22Rv1 (cell line): ENCODE measurements around the gene RARRES2.

Source experiments
- ZFX ChIP-seq: fragments of 450-650 bp; IDR thresholded peaks from 2 replicates; pipeline ENCODE4 v1.6.1; 2017; ENCODE audit warnings: antibody characterized with exemption, borderline replicate concordance
- TF ChIP-seq, protein P1 (sequence below): fragments of 450-650 bp; IDR thresholded peaks from 2 replicates; pipeline ENCODE4 v1.5.1; 2017; ENCODE audit warnings: mild to moderate bottlenecking

DNA sequence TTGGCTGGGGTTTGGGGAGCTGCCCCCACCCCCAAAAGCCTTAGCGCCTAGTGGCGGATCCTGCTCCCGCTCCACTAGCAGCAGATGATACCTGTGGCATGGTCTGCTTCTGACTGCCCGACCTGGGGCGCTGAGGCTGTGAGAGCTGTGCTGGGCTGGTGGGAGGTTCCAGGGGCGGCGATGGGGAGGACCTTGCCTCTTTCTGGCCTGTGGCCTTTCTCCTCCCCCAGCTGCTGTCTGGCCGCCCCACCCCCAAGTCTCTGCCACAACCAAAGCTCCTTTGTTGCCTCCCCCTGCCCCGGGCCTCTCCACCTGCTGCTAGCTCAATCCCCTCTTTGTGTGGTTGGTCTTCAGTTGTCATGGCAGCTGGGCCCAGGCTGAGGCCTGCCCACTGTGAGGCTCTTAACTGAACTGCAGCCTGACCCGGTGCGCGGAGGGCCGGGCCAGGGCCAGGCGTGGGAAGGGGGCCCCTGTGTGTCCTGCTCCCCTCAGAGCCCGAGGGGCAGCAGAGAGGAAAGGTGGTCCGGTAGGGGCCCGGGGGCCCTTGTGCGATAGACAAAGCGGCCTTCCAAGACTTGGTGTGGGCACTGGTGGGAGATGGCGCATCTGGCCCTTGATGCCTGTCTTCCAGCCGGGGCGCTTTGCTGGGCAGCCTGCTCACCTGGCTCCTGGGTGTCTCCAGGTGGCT is 42.4 kb upstream of the RARRES2 start:
- TF ChIP-seq, protein P1, sequence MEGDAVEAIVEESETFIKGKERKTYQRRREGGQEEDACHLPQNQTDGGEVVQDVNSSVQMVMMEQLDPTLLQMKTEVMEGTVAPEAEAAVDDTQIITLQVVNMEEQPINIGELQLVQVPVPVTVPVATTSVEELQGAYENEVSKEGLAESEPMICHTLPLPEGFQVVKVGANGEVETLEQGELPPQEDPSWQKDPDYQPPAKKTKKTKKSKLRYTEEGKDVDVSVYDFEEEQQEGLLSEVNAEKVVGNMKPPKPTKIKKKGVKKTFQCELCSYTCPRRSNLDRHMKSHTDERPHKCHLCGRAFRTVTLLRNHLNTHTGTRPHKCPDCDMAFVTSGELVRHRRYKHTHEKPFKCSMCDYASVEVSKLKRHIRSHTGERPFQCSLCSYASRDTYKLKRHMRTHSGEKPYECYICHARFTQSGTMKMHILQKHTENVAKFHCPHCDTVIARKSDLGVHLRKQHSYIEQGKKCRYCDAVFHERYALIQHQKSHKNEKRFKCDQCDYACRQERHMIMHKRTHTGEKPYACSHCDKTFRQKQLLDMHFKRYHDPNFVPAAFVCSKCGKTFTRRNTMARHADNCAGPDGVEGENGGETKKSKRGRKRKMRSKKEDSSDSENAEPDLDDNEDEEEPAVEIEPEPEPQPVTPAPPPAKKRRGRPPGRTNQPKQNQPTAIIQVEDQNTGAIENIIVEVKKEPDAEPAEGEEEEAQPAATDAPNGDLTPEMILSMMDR: no peak
- no peak for TF ChIP-seq ZFX
